Transverse colon (tissue), 4 donors: Measurements from ENCODE around the gene ZFAND3. TPM values are rescaled to one million over a fixed set of nuclear protein-coding genes. Genes with fewer than 3 reads are reported as not detected.

Source experiments
- DNase-seq: peaks from one replicate; pipeline ENCODE4 v3.0.0-alpha.2; 2019
- H3K27ac ChIP-seq, 4 donors: fragments of 200-600 bp; sonication (generic); 2 replicates each; pipeline ENCODE4 v1.5.1; 2016 to 2018; ENCODE audit warnings: inconsistent platforms in 4 of 4
- H3K27me3 ChIP-seq: fragments of 200-600 bp; sonication (generic); 2 replicates; pipeline ENCODE4 v1.5.1; 2017; ENCODE audit warnings: inconsistent platforms
- H3K36me3 ChIP-seq, 4 donors: fragments of 200-600 bp; sonication (generic); 2 replicates each; pipeline ENCODE4 v1.5.1; 2017 to 2019; ENCODE audit warnings: inconsistent platforms in 4 of 4
- H3K4me1 ChIP-seq, 4 donors: fragments of 200-600 bp; sonication (generic); 2 replicates each; pipeline ENCODE4 v1.5.1; 2017 to 2020; ENCODE audit warnings: inconsistent platforms in 4 of 4
- H3K4me3 ChIP-seq, 4 donors: fragments of 200-600 bp; sonication (generic); 1 replicate in 1 of 4; 2 replicates in 3 of 4; pipeline versions ENCODE4 v1.5.1 to v1.6.1; 2017 to 2019; ENCODE audit warnings: inconsistent platforms in 4 of 4
- H3K9me3 ChIP-seq, 2 donors: fragments of 200-600 bp; sonication (generic); 2 replicates each; pipeline ENCODE4 v1.5.1; 2017 to 2019; ENCODE audit warnings: inconsistent platforms in 2 of 2
- CTCF ChIP-seq, 5 experiments: fragments of 200-600 bp in 3 of 5; fragments of 450-650 bp in 2 of 5; sonication (generic) in 3 of 5; IDR thresholded peaks; 1 replicate in 2 of 5; 2 replicates in 3 of 5; pipeline ENCODE4 v1.5.1; 2016 to 2017; ENCODE audit warnings: antibody characterized with exemption in 5 of 5, inconsistent platforms in 3 of 5, mild to moderate bottlenecking in 2 of 5, moderate library complexity in 1 of 5
- EP300 ChIP-seq: sonication (generic); formaldehyde crosslinking; IDR thresholded peaks from one replicate; pipeline ENCODE4 v1.6.1; 2017; ENCODE audit warnings: antibody characterized with exemption, low read depth
- POLR2A ChIP-seq: fragments of 450-650 bp; IDR thresholded peaks from one replicate; pipeline ENCODE4 v1.6.1; 2016; ENCODE audit warnings: antibody characterized with exemption, mild to moderate bottlenecking, moderate library complexity
- POLR2AphosphoS5 ChIP-seq, 3 donors: sonication (generic); formaldehyde crosslinking; IDR thresholded peaks; one replicate each; pipeline ENCODE4 v1.6.1; 2016; ENCODE audit warnings: antibody characterized with exemption in 3 of 3
- WGBS, 2 donors: methylation state at CpG; one replicate each; pipeline ENCODE4 v1.1.5; 2018; ENCODE audit warnings: low coverage in 1 of 2; 5-methylcytosine and 5-hydroxymethylcytosine counted together
- in situ Hi-C, 4 donors: fragments of 200-750 bp; cut with MboI; loops; one replicate each; pipeline versions ENCODE4 v1.15.0 to v1.15.1; 2017; ENCODE audit warnings: low sequenced_read_pairs in 3 of 4, low pct_ligation_motif_present in 1 of 4, low pct_unique_long_range_greater_than_20kb in 1 of 4
- intact Hi-C: fragments of 100-400 bp; cut with DNase I; formaldehyde crosslinking; loops from one replicate; pipeline ENCODE4 v1.15.1; 2023; ENCODE audit warnings: low total_unique reads
- total RNA-seq, 4 donors: library from RNA; depleted of rRNA; stranded (reverse); fragments of >200 nt; gene quantifications; one replicate each; pipeline ENCODE4 v1.1.0, GENCODE V29; 2016

The ZFAND3 gene
- total RNA-seq, 4 donors from 2014 or later = 20.5 to 83.4 (median 36.5) TPM

DNA sequence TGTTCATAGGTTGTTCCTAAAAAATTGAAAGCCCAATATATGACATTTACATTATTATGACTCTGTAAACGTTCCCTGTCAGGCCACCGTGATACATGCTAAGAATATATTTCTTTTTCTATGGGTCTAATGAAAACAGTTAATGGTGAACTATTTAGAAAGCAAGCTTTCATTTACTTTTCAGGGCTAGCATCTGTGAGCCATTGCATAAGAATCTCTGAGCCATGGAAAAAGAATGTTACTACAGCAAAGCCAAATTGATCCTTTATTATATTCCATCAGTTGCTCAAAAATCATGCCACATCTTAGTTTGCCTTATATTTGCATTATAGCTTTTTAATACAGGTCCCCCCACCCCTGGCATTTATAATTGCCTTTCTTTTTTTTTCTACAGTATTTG is 275.5 kb downstream of the ZFAND3 start:
- in situ Hi-C loops = no loop called here
- DNase-seq = no peak
- 27 to 56% methylated on average over 2 of the region's 2 CpGs for WGBS, 2 donors
- intact Hi-C loops = no loop called here
- no peaks in the 10 kb centered on the region for H3K9me3 ChIP-seq
- TF ChIP-seq EP300 (no peak), POLR2A (no peak), POLR2AphosphoS5 (IDR thresholded peaks at IDR 0.05) (no peak), CTCF (IDR thresholded peaks at IDR 0.05) (no peak)
- no peaks in the 10 kb centered on the region for H3K36me3 ChIP-seq
- H3K4me1 ChIP-seq = peaks cover 0 to 5% (median 2%) of the 10 kb centered on the region in 4 donors
- no peak overlapping the region for H3K27ac ChIP-seq
- H3K4me3 ChIP-seq = no peak overlapping the region
- no peaks in the 10 kb centered on the region for H3K27me3 ChIP-seq

DNA sequence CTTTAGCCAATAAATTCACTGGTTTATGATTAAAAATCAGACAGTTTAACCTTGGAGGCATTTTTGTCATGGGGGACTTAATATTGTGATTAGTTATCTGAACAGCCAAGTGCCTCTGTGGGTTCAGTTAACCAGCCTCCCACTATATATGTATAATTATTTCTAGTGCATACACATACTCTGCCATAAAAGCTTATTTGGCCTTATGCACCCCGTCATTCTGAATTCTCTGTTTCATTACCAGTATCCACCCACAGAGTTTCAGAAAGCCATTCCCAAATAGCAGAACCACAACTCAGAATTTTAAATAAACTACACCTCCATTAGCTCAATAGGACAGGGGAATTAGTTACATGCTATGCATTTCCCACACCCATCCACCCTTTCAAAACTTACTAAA is 279.7 kb downstream of the ZFAND3 start:
- Histone ChIP-seq H3K27ac (no peak overlapping the region), H3K36me3 (no peaks in the 10 kb centered on the region), H3K27me3 (no peaks in the 10 kb centered on the region), H3K4me1 (peaks cover 0 to 5% (median 0%) of the 10 kb centered on the region in 4 donors), H3K4me3 (no peak overlapping the region), H3K9me3 (no peaks in the 10 kb centered on the region)
- TF ChIP-seq POLR2A (no peak), POLR2AphosphoS5 (IDR thresholded peaks at IDR 0.05) (no peak), CTCF (IDR thresholded peaks at IDR 0.05) (no peak), EP300 (no peak)
- 58 to 67% methylated on average over 1 of the region's 1 CpG for WGBS, 2 donors
- DNase-seq = no peak
- in situ Hi-C loops = no loop called here
- intact Hi-C loops = no loop called here

DNA sequence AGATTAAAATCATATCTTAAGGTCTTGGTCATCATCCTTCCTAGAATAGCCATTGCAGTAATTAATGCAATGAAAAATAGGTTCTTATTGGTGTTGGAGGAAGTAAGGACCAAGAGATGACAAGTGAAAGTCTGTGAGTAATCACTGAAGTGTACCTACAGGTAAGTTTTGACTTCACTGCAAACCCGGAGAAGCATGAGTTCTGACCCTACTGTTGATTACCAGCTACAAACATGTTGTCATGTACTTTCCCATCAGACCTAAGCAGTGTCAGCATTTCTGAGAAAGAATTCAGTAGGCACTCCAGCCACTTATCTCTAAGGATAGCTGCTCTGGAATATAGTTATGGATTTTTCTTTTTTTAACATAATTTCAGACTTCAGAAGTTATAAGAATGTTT is 280.9 kb downstream of the ZFAND3 start:
- no peak for DNase-seq
- Histone ChIP-seq H3K27ac (no peak overlapping the region), H3K36me3 (no peaks in the 10 kb centered on the region), H3K9me3 (no peaks in the 10 kb centered on the region), H3K4me3 (no peak overlapping the region), H3K27me3 (no peaks in the 10 kb centered on the region), H3K4me1 (no peaks in the 10 kb centered on the region)
- TF ChIP-seq EP300 = no peak
- TF ChIP-seq POLR2AphosphoS5 (IDR thresholded peaks at IDR 0.05) = no peak
- TF ChIP-seq POLR2A = no peak
- no peak for TF ChIP-seq CTCF (IDR thresholded peaks at IDR 0.05)
- WGBS, 2 donors = 85 to 88% methylated on average over 1 of the region's 1 CpG
- intact Hi-C loops = no loop called here
- in situ Hi-C loops = no loop called here

- Histone ChIP-seq H3K4me1 (no peaks in the 10 kb centered on the region), H3K36me3 (no peaks in the 10 kb centered on the region), H3K4me3 (no peak overlapping the region), H3K27ac (no peak overlapping the region), H3K9me3 (no peaks in the 10 kb centered on the region), H3K27me3 (no peaks in the 10 kb centered on the region)
- no peak for DNase-seq
- intact Hi-C loops = no loop called here
- in situ Hi-C loops = no loop called here
- TF ChIP-seq POLR2AphosphoS5 (IDR thresholded peaks at IDR 0.05) = no peak
- no peak for TF ChIP-seq CTCF (IDR thresholded peaks at IDR 0.05)
- no peak for TF ChIP-seq POLR2A
- no peak for TF ChIP-seq EP300
- WGBS, 2 donors = 95% methylated on average over 3 of the region's 3 CpGs; no CpG with 5 or more reads in 1 of the 2 donors
Observed at GRCh38 chr6:38103921-38104320, 284.4 kb downstream of the ZFAND3 start.
